Spleen (tissue), 11 donors: ENCODE results near the gene SECTM1. TPM values are rescaled to one million over a fixed set of nuclear protein-coding genes. Genes with fewer than 3 reads are reported as not detected.
A peak's percentile ranks its signal among the peaks of the same experiment; 100 is the strongest.

Experiments
- DNase-seq: peaks from one replicate; pipeline ENCODE4 v3.0.0-alpha.2; 2020
- H3K27ac ChIP-seq, 8 donors: fragments of 200-600 bp; sonication (generic) in 7 of 8; 1 replicate in 4 of 8; 2 replicates in 4 of 8; pipeline versions ENCODE4 v1.5.0 to v1.8.0; 2016 to 2021; ENCODE audit warnings: inconsistent platforms in 4 of 8, mild to moderate bottlenecking in 4 of 8, moderate library complexity in 1 of 8
- H3K27me3 ChIP-seq, 7 donors: fragments of 200-600 bp; sonication (generic) in 6 of 7; replicated peaks in 1 of 7; 1 replicate in 4 of 7; 2 replicates in 3 of 7; pipeline versions ENCODE4 v1.5.0 to v1.8.0; 2016 to 2021; ENCODE audit warnings: inconsistent platforms in 3 of 7, mild to moderate bottlenecking in 1 of 7
- H3K36me3 ChIP-seq, 6 donors: fragments of 200-600 bp; sonication (generic) in 5 of 6; 1 replicate in 4 of 6; 2 replicates in 2 of 6; pipeline versions ENCODE4 v1.5.0 to v1.8.0; 2016 to 2021; ENCODE audit warnings: inconsistent platforms in 2 of 6
- H3K4me1 ChIP-seq, 6 donors: fragments of 200-600 bp; sonication (generic) in 5 of 6; 1 replicate in 3 of 6; 2 replicates in 3 of 6; pipeline versions ENCODE4 v1.5.0 to v1.8.0; 2016 to 2021; ENCODE audit warnings: inconsistent platforms in 3 of 6
- H3K4me3 ChIP-seq, 8 donors: fragments of 200-600 bp; sonication (generic) in 7 of 8; 1 replicate in 4 of 8; 2 replicates in 4 of 8; pipeline versions ENCODE4 v1.5.0 to v1.8.0; 2016 to 2021; ENCODE audit warnings: inconsistent platforms in 4 of 8, mild to moderate bottlenecking in 4 of 8, moderate library complexity in 2 of 8
- H3K9me3 ChIP-seq, 8 donors: fragments of 200-600 bp; sonication (generic) in 7 of 8; 1 replicate in 4 of 8; 2 replicates in 4 of 8; pipeline versions ENCODE4 v1.5.0 to v1.8.0; 2016 to 2021; ENCODE audit warnings: inconsistent platforms in 4 of 8
- CTCF ChIP-seq, 11 experiments: fragments of 200-600 bp in 7 of 11; fragments of 450-650 bp in 4 of 11; sonication (generic) in 4 of 11; IDR thresholded peaks in 8 of 11; conservative IDR thresholded peaks in 3 of 11; 1 replicate in 7 of 11; 2 replicates in 4 of 11; pipeline versions ENCODE4 v1.4.0 to v1.8.0; 2016 to 2021; ENCODE audit warnings: antibody characterized with exemption in 11 of 11, inconsistent platforms in 4 of 11, mild to moderate bottlenecking in 1 of 11
- POLR2A ChIP-seq, 3 donors: fragments of 450-650 bp; IDR thresholded peaks; one replicate each; pipeline ENCODE4 v1.5.1; 2017; ENCODE audit warnings: antibody characterized with exemption in 3 of 3, mild to moderate bottlenecking in 1 of 3
- POLR2AphosphoS5 ChIP-seq, 3 donors: sonication (generic); formaldehyde crosslinking; IDR thresholded peaks; one replicate each; pipeline ENCODE4 v1.5.1; 2017; ENCODE audit warnings: antibody characterized with exemption in 3 of 3
- WGBS, 5 donors: extraction: QIAGEN DNeasy Blood & Tissue Kit in 3 of 5; methylation state at CpG; one replicate each; pipeline versions ENCODE4 v1.1.5 to v1.1.7; 2013 to 2018; 5-methylcytosine and 5-hydroxymethylcytosine counted together
- intact Hi-C: fragments of 100-400 bp; cut with DNase I; formaldehyde crosslinking; loops from one replicate; pipeline ENCODE4 v1.15.0; 2023; ENCODE audit warnings: low total_unique reads
- polyA plus RNA-seq, 3 donors: library from polyadenylated mRNA; stranded (reverse); fragments of 200-250 nt; gene quantifications; one replicate each; pipeline ENCODE4 v1.2.1, GENCODE V29; 2013
- total RNA-seq, 7 donors: library from RNA; depleted of rRNA in 3 of 7; stranded (reverse); fragments of >200 nt in 3 of 7; fragmentation: NEBNext Ultra II Directional in 4 of 7; extraction: Animal tissue kit (Norgen Biotek cat#: 25700) in 4 of 7; gene quantifications; one replicate each; pipeline versions ENCODE4 v1.1.0 to v1.2.1, GENCODE V29; 2016 to 2021
- donor health status: healthy with polysubstance abuse.
- donor health status: DM: no; HTN: no; CAD: no; lungs with moderate emphysema.
- donor health status: DM: no; HTN: no; CAD: no.
- donor health status: Bipolar disorder and iron deficiency.
- donor health status: healthy.
- donor health status: DM: no; HTN: no; CAD: no.
- donor health status: DM: yes; HTN: yes; CAD: no.

SECTM1 gene
- total and polyA plus RNA-seq, 10 donors: 6.0 to 141 (median 60.4) TPM

DNA sequence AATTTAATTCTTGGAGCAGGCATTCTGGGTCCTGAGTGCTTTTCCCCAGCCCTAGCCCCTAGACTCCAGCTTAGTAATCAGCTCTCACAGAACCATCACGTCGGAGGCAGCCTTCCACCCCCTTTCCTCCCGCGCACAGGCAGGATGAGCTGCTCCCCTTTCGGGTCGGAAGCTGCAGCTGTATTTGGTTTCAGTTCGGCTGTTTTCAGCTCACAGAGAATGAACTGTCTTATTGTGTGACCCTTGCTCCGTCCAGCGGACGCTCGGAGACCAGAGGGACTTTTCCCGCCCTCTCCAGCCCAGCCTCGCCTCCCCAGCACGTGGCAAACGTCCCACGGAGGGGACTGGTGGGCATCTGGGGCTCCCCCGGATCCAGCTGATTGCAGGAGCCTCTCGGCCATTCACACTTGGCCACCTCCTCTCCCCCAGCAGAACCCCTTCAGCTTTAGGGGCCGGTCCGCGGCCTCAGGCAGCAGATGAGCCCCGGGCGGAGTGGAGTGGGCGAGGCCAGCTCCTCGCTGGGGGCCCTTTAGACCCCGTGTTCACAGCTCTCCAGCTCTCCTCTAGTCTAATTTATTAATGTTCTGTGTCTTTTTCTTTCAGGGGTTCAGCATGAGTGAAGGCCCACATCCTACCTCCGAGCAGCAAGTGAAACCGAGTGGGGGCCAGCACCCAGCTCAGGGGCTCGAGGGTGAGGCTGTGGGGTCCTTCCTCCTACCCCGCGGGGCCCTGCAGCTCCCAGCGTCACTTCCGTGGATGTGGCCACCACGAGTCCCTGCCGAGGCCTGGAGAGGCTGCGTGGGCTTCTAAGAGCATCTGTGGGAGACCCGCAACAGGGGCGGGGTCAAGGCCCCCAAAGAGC, 37.1 kb upstream of the SECTM1 start:
- Histone ChIP-seq H3K36me3 (no peaks in the 10 kb centered on the region), H3K9me3 (no peaks in the 10 kb centered on the region), H3K4me3 (peak overlapping the region in 7 of 8 donors; percentile 6 to 64 (median 30)), H3K27ac (no peak overlapping the region), H3K4me1 (peaks cover 8 to 41% (median 33%) of the 10 kb centered on the region in 6 donors), H3K27me3 (peaks cover 4 to 75% (median 62%) of the 10 kb centered on the region in 7 donors)
- intact Hi-C loops: no loop called here
- TF ChIP-seq POLR2A (IDR thresholded peaks at IDR 0.05): no peak
- peak in 1 of 11 experiments; percentile 1 for TF ChIP-seq CTCF (IDR thresholded peaks at IDR 0.05 in 8 of 11, conservative IDR thresholded peaks at IDR 0.05 in 3 of 11)
- 24 to 32% (median 29%) methylated on average over 34 to 38 of the region's 38 CpGs for WGBS, 5 donors
- DNase-seq: no peak

- intact Hi-C loops: no loop called here
- WGBS, 5 donors: 86 to 91% (median 88%) methylated on average over 6 to 7 of the region's 7 CpGs
- Histone ChIP-seq H3K27ac (no peak overlapping the region), H3K9me3 (no peaks in the 10 kb centered on the region), H3K4me3 (no peak overlapping the region), H3K4me1 (peaks cover 8 to 38% (median 33%) of the 10 kb centered on the region in 6 donors), H3K27me3 (peaks cover 4 to 60% (median 48%) of the 10 kb centered on the region in 7 donors), H3K36me3 (no peaks in the 10 kb centered on the region)
- no peak for DNase-seq
- TF ChIP-seq POLR2AphosphoS5 (IDR thresholded peaks at IDR 0.05) (no peak), POLR2A (IDR thresholded peaks at IDR 0.05) (no peak), CTCF (IDR thresholded peaks at IDR 0.05 in 8 of 11, conservative IDR thresholded peaks at IDR 0.05 in 3 of 11) (no peak)
Measured at GRCh38 chr17:82369211-82369610, 35.6 kb upstream of the SECTM1 start.

DNA sequence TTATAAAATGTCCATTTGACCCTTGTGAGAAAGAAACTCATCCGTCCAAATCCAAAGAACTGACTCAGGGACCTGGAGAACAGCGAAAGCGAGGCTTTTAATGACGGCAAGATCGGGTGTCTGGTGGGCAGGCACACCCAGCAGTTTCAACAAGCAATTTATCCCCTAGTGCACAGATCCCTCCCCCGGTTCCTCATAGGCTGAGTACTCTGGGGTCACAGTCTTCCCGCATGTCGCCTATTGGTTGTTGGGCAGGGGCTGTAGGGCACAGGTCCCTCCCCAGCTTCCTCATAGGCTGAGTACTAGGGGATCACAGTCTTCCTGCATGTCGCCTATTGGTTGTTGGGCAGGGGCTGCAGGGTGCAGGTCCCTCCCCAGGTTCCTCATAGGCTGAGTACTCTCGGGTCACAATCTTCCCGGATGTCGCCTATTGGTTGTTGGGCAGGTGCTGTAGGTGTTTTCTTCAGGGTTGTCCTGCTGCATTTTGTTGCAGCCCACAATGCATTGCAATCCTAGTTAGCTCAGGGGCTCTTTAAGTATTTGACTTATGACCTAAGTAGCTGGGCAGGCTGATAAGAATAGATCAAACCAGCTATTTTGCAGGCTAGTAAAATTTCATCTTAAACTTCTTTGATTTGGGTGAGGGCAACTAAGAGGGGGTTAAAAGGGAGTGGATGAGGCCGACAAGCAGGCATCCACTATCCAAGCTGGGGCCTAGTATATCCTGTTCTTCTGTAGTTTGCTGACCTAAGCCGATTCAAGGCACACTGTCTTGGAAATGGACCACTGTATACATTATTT, 34.4 kb upstream of the SECTM1 start:
- peaks cover 8 to 32% (median 30%) of the 10 kb centered on the region in 6 donors for H3K4me1 ChIP-seq
- no peaks in the 10 kb centered on the region for H3K36me3 ChIP-seq
- 84 to 93% (median 87%) methylated on average over 11 to 14 of the region's 14 CpGs for WGBS, 5 donors
- TF ChIP-seq POLR2AphosphoS5 (IDR thresholded peaks at IDR 0.05) (no peak), POLR2A (IDR thresholded peaks at IDR 0.05) (no peak), CTCF (IDR thresholded peaks at IDR 0.05 in 8 of 11, conservative IDR thresholded peaks at IDR 0.05 in 3 of 11) (no peak)
- no peak overlapping the region for H3K4me3 ChIP-seq
- H3K27me3 ChIP-seq: peaks cover 4 to 47% (median 36%) of the 10 kb centered on the region in 7 donors
- no peak for DNase-seq
- intact Hi-C loops: no loop called here
- no peaks in the 10 kb centered on the region for H3K9me3 ChIP-seq
- no peak overlapping the region for H3K27ac ChIP-seq

- 88 to 95% (median 91%) methylated on average over 7 of the region's 7 CpGs for WGBS, 5 donors
- H3K4me3 ChIP-seq: no peak overlapping the region
- intact Hi-C loops: no loop called here
- TF ChIP-seq POLR2A (IDR thresholded peaks at IDR 0.05): no peak
- TF ChIP-seq POLR2AphosphoS5 (IDR thresholded peaks at IDR 0.05): no peak
- TF ChIP-seq CTCF (IDR thresholded peaks at IDR 0.05 in 8 of 11, conservative IDR thresholded peaks at IDR 0.05 in 3 of 11): no peak
- H3K27me3 ChIP-seq: peaks cover under 1 to 35% (median 24%) of the 10 kb centered on the region in 7 donors
- DNase-seq: no peak
- no peaks in the 10 kb centered on the region for H3K9me3 ChIP-seq
- no peak overlapping the region for H3K27ac ChIP-seq
- H3K36me3 ChIP-seq: no peaks in the 10 kb centered on the region
- H3K4me1 ChIP-seq: peaks cover 5 to 20% (median 19%) of the 10 kb centered on the region in 6 donors
Measured at GRCh38 chr17:82366749-82367148, 33.2 kb upstream of the SECTM1 start.
